Stimulated activated CD4-positive, alpha-beta T cell treated with anti-CD3 and anti-CD28 coated beads, Interleukin-15, amount 100 ng/mL, for 1 hour (primary cell): ENCODE data around the gene PREP.

Source experiments
- DNase-seq, 2 donors: peaks; one replicate each; pipeline ENCODE4 v3.0.0-alpha.2; 2020; ENCODE audit warnings: low read depth in 1 of 2, low spot score in 1 of 2

PREP gene

GRCh38 chr6:105397987-105398386 lies 4.9 kb downstream of the PREP start:
- DNase-seq = no peak

GRCh38 chr6:105391705-105392104 lies 11.2 kb downstream of the PREP start:
- DNase-seq = no peak

- DNase-seq = no peak
Measured at GRCh38 chr6:105389543-105389942, 13.3 kb downstream of the PREP start.

- DNase-seq = no peak
Measured at GRCh38 chr6:105388392-105388791, 14.5 kb downstream of the PREP start.

GRCh38 chr6:105384004-105384403 lies 18.9 kb downstream of the PREP start:
- DNase-seq = no peak

- no peak for DNase-seq
Measured at GRCh38 chr6:105382958-105383357, 19.9 kb downstream of the PREP start.

GRCh38 chr6:105382496-105382895 lies 20.4 kb downstream of the PREP start:
- no peak for DNase-seq

GRCh38 chr6:105380634-105381033 lies 22.2 kb downstream of the PREP start:
- no peak for DNase-seq

- no peak for DNase-seq
Measured at GRCh38 chr6:105375797-105376196, 27.1 kb downstream of the PREP start.

- DNase-seq = no peak
Measured at GRCh38 chr6:105374010-105374420, 28.9 kb downstream of the PREP start.

GRCh38 chr6:105373481-105373880 lies 29.4 kb downstream of the PREP start:
- no peak for DNase-seq

GRCh38 chr6:105372849-105373182 lies 30.1 kb downstream of the PREP start:
- DNase-seq = no peak

- no peak for DNase-seq
Measured at GRCh38 chr6:105372142-105372848, 30.6 kb downstream of the PREP start.

- no peak for DNase-seq
Measured at GRCh38 chr6:105370351-105370750, 32.5 kb downstream of the PREP start.

GRCh38 chr6:105369145-105369544 lies 33.7 kb downstream of the PREP start:
- DNase-seq = no peak

- no peak for DNase-seq
Measured at GRCh38 chr6:105364243-105364642, 38.6 kb downstream of the PREP start.

GRCh38 chr6:105363100-105363754 lies 39.7 kb downstream of the PREP start:
- DNase-seq = no peak

GRCh38 chr6:105359419-105360370 lies 43.2 kb downstream of the PREP start:
- no peak for DNase-seq

GRCh38 chr6:105357165-105357564 lies 45.7 kb downstream of the PREP start:
- DNase-seq = no peak

- no peak for DNase-seq
Measured at GRCh38 chr6:105352037-105352617, 50.8 kb downstream of the PREP start.

GRCh38 chr6:105348897-105349296 lies 54.0 kb downstream of the PREP start:
- DNase-seq = no peak

- DNase-seq = no peak
Measured at GRCh38 chr6:105346052-105346451, 56.8 kb downstream of the PREP start.
